Stimulated activated naive CD4-positive, alpha-beta T cell (primary cell): Measurements from ENCODE around the gene ZYG11B.
"Not testable (repeated sequence)": the region's sequence is repeated elsewhere in the genome, so short reads cannot be mapped to it uniquely, and the experiment has no call there.

Experiments used
- DNase-seq, 6 experiments: peaks; one replicate each; lab custom pipeline; 2025; lab: John Stamatoyannopoulos, UW

Gene ZYG11B

GRCh38 chr1:52756020-52756419 lies 29.8 kb downstream of the ZYG11B start:
- no peak for DNase-seq

- no peak for DNase-seq
Measured at GRCh38 chr1:52759908-52760307, 33.7 kb downstream of the ZYG11B start.

GRCh38 chr1:52767596-52768280 lies 41.5 kb downstream of the ZYG11B start:
- DNase-seq: no peak

GRCh38 chr1:52769346-52770033 lies 43.2 kb downstream of the ZYG11B start:
- DNase-seq: no peak

DNA sequence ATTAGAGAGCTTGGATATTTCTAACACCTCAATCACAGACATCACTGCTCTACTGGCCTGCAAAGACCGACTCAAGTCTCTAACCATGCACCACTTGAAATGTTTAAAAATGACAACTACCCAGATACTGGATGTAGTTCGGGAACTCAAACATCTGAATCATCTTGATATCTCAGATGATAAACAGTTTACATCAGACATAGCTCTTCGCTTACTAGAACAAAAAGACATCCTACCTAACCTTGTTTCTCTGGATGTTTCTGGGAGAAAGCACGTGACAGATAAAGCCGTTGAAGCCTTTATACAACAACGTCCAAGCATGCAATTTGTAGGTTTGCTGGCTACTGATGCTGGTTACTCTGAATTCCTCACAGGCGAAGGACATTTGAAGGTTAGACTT lies 45.1 kb downstream of the ZYG11B start:
- no peak for DNase-seq

- DNase-seq: no peak
Measured at GRCh38 chr1:52786148-52786547, 59.9 kb downstream of the ZYG11B start.

- not testable (repeated sequence) for DNase-seq
Measured at GRCh38 chr1:52790429-52790828, 64.2 kb downstream of the ZYG11B start.

GRCh38 chr1:52792036-52792435 lies 65.8 kb downstream of the ZYG11B start:
- no peak for DNase-seq

GRCh38 chr1:52793717-52794116 lies 67.5 kb downstream of the ZYG11B start:
- DNase-seq: not testable (repeated sequence)

DNA sequence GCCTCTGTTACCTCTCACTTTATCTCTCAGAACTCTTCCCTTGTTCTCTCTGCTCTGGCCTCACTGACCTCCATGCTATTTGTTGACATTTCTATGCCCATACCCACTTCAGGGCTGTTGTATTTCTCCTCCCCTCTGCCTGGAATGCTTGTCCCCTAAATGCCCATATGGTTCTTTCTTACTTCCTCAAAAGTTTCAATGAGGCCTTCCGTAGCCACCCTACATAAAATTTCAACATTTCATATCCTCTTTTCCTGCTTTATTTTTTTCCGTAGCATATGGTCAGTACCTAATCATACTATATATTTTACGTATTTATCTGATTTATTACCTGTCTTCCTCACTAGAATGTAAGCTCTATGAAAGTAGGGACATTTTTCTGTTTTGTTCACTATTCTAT lies 69.2 kb downstream of the ZYG11B start:
- DNase-seq: no peak

- DNase-seq: no peak
Measured at GRCh38 chr1:52798331-52798730, 72.1 kb downstream of the ZYG11B start.

GRCh38 chr1:52801011-52801410 lies 74.8 kb downstream of the ZYG11B start:
- no peak for DNase-seq

- DNase-seq: not testable (repeated sequence)
Measured at GRCh38 chr1:52804083-52804482, 77.8 kb downstream of the ZYG11B start.

- DNase-seq: no peak
Measured at GRCh38 chr1:52814465-52814864, 88.2 kb downstream of the ZYG11B start.

- not testable (repeated sequence) for DNase-seq
Measured at GRCh38 chr1:52820830-52821229, 94.6 kb downstream of the ZYG11B start.

GRCh38 chr1:52825868-52826267 lies 99.6 kb downstream of the ZYG11B start:
- DNase-seq: peak in 1 of 6 experiments; percentile 4

GRCh38 chr1:52834798-52835197 lies 108.5 kb downstream of the ZYG11B start:
- no peak for DNase-seq

- no peak for DNase-seq
Measured at GRCh38 chr1:52836035-52836434, 109.8 kb downstream of the ZYG11B start.

DNA sequence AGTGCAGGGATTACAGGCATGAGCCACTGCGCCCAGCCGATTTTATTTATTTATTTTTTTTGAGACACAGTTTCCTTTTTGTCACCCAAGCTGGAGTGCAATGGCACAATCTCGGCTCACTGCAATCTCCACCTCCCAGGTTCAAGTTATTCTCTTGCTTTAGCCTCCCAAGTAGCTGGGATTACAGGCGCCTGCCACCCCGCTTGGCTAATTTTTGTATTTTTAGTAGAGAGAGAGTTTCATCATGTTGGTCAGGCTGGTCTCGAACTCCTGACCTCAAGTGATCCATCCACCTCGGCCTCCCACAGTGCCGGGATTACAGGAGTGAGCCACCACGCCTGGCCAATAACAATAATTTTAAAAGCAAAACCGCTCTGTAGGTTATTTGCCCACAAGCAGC lies 112.9 kb downstream of the ZYG11B start:
- not testable (repeated sequence) for DNase-seq

- peak; percentile 25 to 73 (median 58) for DNase-seq
Measured at GRCh38 chr1:52842643-52843310, 116.5 kb downstream of the ZYG11B start, which contains the start of gene ZYG11A. TSS of gene ZYG11A (plus strand) at chr1:52842760. CDS start at chr1:52842884, 124 bp downstream.

DNA sequence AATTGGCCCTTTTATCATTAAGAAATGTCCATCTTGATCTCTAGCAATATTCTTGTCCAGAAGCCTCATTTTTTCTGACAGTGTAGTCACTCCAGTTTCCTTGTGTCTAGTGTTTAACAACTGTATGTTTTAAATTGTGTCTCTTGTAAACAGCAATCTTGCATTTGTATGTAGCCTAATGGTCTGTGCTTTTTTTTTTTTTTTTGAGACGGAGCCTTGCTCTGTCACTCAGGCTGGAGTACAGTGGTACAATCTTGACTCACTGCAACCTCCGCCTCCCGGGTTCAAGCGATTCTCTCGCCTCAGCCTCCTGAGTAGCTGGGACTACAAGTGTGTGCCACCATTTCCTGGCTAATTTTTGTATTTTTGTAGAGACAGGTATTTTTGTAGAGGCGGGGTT lies 118.9 kb downstream of the ZYG11B start:
- DNase-seq: not testable (repeated sequence)

DNA sequence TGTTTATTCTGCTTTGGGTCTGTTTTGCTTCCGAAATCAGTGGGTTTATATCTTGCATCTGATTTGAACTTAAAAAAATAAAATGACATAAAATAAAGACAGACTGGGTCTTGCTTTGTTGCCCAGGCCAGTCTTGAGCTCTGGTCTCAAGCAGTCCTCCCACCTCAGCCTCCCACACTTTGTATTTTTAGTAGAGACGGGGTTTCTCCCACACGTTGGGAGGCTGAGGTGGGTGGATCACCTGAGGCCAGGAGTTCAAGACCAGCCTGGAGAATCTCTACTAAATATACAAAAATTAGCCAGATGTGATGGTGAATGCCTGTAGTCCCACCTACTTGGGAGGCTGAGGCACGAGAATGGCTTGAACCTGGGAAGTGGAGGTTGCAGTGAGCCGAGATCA lies 122.2 kb downstream of the ZYG11B start:
- no peak for DNase-seq

DNA sequence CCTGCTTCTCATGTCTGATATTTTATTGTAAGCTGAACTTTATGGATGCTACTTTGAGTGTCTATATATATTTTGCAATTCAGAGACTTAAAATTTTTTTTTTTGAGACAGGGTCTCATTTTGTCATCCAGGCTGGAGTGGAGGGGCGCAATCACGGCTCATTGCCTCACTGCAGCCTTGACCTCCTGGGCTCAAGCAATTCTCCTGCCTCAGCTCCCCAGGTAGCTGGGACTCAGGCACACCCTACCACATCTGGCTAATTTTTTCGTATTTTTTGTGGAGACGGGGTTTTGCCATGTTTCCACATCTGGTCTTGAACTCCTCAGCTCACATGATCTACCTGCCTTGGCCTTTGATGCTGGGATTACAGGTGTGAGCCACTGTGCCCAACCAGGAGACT lies 124.7 kb downstream of the ZYG11B start:
- no peak for DNase-seq
